Measurements from ENCODE around the gene CNTNAP2.

Gene CNTNAP2

DNA sequence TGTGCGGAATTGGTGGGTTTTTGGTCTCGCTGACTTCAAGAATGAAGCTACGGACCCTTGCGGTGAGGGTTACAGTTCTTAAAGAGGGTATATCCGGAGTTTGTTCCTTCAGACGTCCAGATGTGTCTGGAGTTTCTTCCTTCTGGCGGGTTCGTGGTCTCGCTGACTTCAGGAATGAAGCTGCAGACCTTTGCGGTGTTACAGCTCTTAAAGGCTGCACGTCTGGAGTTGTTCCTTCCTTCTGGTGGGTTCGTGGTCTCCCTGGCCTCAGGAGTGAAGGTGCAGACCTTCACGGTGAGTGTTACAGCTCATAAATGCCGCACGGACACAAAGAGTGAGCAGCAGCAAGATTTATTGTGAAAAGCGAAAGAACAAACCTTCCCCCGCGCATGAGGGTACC lies 670.7 kb downstream of the CNTNAP2 start:
- no peak overlapping the region for H3K9ac ChIP-seq (ENCODE audit: low read depth, low read length)
- H3K27me3 ChIP-seq (ENCODE audit: insufficient read depth, low read length), result no peaks in the 10 kb centered on the region
- no peaks in the 10 kb centered on the region for H3K36me3 ChIP-seq (ENCODE audit: insufficient read depth, low read depth, low read length)
- no peak overlapping the region for H3K4me3 ChIP-seq (ENCODE audit: low read length)
- H3K9me3 ChIP-seq (ENCODE audit: insufficient read depth, low read depth, low read length), result no peaks in the 10 kb centered on the region
- no peak overlapping the region for H3K27ac ChIP-seq (ENCODE audit: low read length)
- peaks cover 12% of the 10 kb centered on the region for H3K4me1 ChIP-seq (ENCODE audit: insufficient read depth, low read length)

- Histone ChIP-seq H3K9ac (ENCODE audit: low read depth, low read length) (no peak overlapping the region), H3K36me3 (ENCODE audit: insufficient read depth, low read depth, low read length) (no peaks in the 10 kb centered on the region), H3K4me3 (ENCODE audit: low read length) (no peak overlapping the region), H3K4me1 (ENCODE audit: insufficient read depth, low read length) (peaks cover 17% of the 10 kb centered on the region), H3K27ac (ENCODE audit: low read length) (no peak overlapping the region), H3K27me3 (ENCODE audit: insufficient read depth, low read length) (no peaks in the 10 kb centered on the region), H3K9me3 (ENCODE audit: insufficient read depth, low read depth, low read length) (no peaks in the 10 kb centered on the region)
Measured at GRCh38 chr7:146788008-146788407, 671.4 kb downstream of the CNTNAP2 start.

GRCh38 chr7:146791344-146792285 lies 675.0 kb downstream of the CNTNAP2 start:
- peak overlapping the region; percentile 41; the same call in 1 of the 2 replicates for H3K4me3 ChIP-seq (ENCODE audit: low read length)
- no peaks in the 10 kb centered on the region for H3K27me3 ChIP-seq (ENCODE audit: insufficient read depth, low read length)
- peak overlapping the region; percentile 53; the same call in 1 of the 2 replicates for H3K9ac ChIP-seq (ENCODE audit: low read depth, low read length)
- H3K36me3 ChIP-seq (ENCODE audit: insufficient read depth, low read depth, low read length), result no peaks in the 10 kb centered on the region
- H3K4me1 ChIP-seq (ENCODE audit: insufficient read depth, low read length), result peaks cover 17% of the 10 kb centered on the region
- H3K9me3 ChIP-seq (ENCODE audit: insufficient read depth, low read depth, low read length), result peaks cover 7% of the 10 kb centered on the region
- no peak overlapping the region for H3K27ac ChIP-seq (ENCODE audit: low read length)

- Histone ChIP-seq H3K27me3 (ENCODE audit: insufficient read depth, low read length) (no peaks in the 10 kb centered on the region), H3K4me1 (ENCODE audit: insufficient read depth, low read length) (no peaks in the 10 kb centered on the region), H3K36me3 (ENCODE audit: insufficient read depth, low read depth, low read length) (no peaks in the 10 kb centered on the region), H3K9ac (ENCODE audit: low read depth, low read length) (no peak overlapping the region), H3K27ac (ENCODE audit: low read length) (no peak overlapping the region), H3K4me3 (ENCODE audit: low read length) (no peak overlapping the region), H3K9me3 (ENCODE audit: insufficient read depth, low read depth, low read length) (peaks cover 8% of the 10 kb centered on the region; the same call in 1 of the 2 replicates)
Measured at GRCh38 chr7:146804620-146805019, 688.0 kb downstream of the CNTNAP2 start.

GRCh38 chr7:146805082-146805481 lies 688.5 kb downstream of the CNTNAP2 start:
- Histone ChIP-seq H3K27ac (ENCODE audit: low read length) (no peak overlapping the region), H3K4me1 (ENCODE audit: insufficient read depth, low read length) (no peaks in the 10 kb centered on the region), H3K9ac (ENCODE audit: low read depth, low read length) (no peak overlapping the region), H3K27me3 (ENCODE audit: insufficient read depth, low read length) (no peaks in the 10 kb centered on the region), H3K9me3 (ENCODE audit: insufficient read depth, low read depth, low read length) (peaks cover 7% of the 10 kb centered on the region; the same call in 1 of the 2 replicates), H3K36me3 (ENCODE audit: insufficient read depth, low read depth, low read length) (no peaks in the 10 kb centered on the region), H3K4me3 (ENCODE audit: low read length) (no peak overlapping the region)

DNA sequence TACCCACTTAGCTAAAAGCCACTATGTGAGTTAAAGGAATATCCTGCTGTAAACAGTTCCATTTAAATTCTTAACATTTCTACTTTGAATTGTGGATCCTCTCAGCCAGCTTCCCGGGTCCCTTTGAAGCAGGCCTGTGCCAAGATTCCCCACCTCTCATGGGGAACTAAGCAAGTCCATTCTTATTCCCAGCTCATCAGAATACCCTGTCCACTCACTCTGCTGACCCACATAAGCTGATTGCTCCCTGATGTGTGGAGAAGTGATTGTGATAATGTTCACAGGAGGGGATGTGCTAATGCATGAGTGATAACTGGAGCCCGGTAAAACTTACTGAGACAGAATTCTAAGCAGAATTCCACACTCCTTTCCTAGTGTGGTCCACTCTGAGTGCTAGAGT lies 709.7 kb downstream of the CNTNAP2 start:
- no peak overlapping the region for H3K9ac ChIP-seq (ENCODE audit: low read depth, low read length)
- no peak overlapping the region for H3K27ac ChIP-seq (ENCODE audit: low read length)
- no peaks in the 10 kb centered on the region for H3K9me3 ChIP-seq (ENCODE audit: insufficient read depth, low read depth, low read length)
- H3K4me1 ChIP-seq (ENCODE audit: insufficient read depth, low read length), result peaks cover 9% of the 10 kb centered on the region; the same call in 1 of the 2 replicates
- no peaks in the 10 kb centered on the region for H3K27me3 ChIP-seq (ENCODE audit: insufficient read depth, low read length)
- no peaks in the 10 kb centered on the region for H3K36me3 ChIP-seq (ENCODE audit: insufficient read depth, low read depth, low read length)
- peak overlapping the region; percentile 29; the same call in 1 of the 2 replicates for H3K4me3 ChIP-seq (ENCODE audit: low read length)

DNA sequence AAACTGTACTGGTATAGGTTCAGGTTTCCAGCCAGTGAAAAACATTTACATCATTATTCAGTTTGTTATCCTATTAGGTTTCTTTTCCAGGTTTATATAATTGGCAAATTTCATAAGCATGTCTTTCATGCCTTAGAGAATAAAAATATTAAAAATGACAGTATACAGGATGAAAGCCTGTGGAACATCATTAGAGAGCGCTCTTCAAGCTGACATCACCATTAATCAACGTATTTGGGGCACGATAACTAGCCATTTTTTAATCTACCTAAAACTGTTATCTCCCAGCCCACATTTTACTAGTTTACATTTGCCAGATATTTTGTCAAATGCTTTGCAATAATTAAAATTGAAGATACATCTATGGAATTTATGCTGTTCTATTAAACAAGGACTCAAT lies 714.1 kb downstream of the CNTNAP2 start:
- Histone ChIP-seq H3K27me3 (ENCODE audit: insufficient read depth, low read length) (no peaks in the 10 kb centered on the region), H3K9ac (ENCODE audit: low read depth, low read length) (no peak overlapping the region), H3K4me3 (ENCODE audit: low read length) (no peak overlapping the region), H3K9me3 (ENCODE audit: insufficient read depth, low read depth, low read length) (no peaks in the 10 kb centered on the region), H3K27ac (ENCODE audit: low read length) (no peak overlapping the region), H3K36me3 (ENCODE audit: insufficient read depth, low read depth, low read length) (no peaks in the 10 kb centered on the region), H3K4me1 (ENCODE audit: insufficient read depth, low read length) (peaks cover 7% of the 10 kb centered on the region; the same call in 1 of the 2 replicates)

DNA sequence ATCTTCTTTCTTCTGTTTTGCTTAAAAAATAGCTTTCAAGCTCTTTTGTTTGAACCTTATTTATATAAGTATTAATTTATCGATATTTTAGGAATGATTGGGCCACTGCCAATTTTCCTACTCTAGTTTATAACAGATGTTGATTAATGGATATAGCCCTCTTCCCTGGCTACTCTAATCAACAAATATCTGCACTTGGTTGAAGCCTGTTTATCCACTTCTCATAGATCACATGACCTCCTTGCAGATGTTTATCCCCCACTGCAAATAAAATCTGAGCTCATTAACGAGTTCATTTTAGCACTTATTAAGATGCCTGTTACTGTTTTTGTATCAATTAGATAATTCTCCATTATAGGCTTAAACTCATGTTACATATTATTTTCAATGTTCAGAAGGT lies 715.3 kb downstream of the CNTNAP2 start:
- Histone ChIP-seq H3K9me3 (ENCODE audit: insufficient read depth, low read depth, low read length) (no peaks in the 10 kb centered on the region), H3K27ac (ENCODE audit: low read length) (no peak overlapping the region), H3K36me3 (ENCODE audit: insufficient read depth, low read depth, low read length) (no peaks in the 10 kb centered on the region), H3K27me3 (ENCODE audit: insufficient read depth, low read length) (no peaks in the 10 kb centered on the region), H3K4me3 (ENCODE audit: low read length) (no peak overlapping the region), H3K9ac (ENCODE audit: low read depth, low read length) (no peak overlapping the region), H3K4me1 (ENCODE audit: insufficient read depth, low read length) (no peaks in the 10 kb centered on the region)

DNA sequence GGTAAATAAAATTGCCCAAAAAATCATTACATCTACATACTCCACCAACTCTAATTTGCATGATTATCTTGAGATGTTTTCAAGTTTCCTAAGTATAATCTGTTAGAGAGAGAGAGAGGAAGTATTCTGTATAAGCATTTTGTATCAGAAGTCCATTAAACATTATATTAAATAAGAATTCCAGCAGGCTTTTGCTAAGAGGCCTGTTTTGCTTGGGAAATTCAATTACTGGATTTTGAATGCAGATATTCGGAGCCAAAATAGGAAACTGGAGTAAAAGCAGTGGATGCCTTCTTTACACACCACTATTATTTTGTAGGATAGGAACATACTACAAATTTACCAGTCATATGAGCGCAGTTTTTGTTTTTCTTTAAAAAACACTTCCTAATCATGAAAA lies 727.8 kb downstream of the CNTNAP2 start:
- no peaks in the 10 kb centered on the region for H3K9me3 ChIP-seq (ENCODE audit: insufficient read depth, low read depth, low read length)
- no peak overlapping the region for H3K9ac ChIP-seq (ENCODE audit: low read depth, low read length)
- H3K27me3 ChIP-seq (ENCODE audit: insufficient read depth, low read length), result no peaks in the 10 kb centered on the region
- no peaks in the 10 kb centered on the region for H3K4me1 ChIP-seq (ENCODE audit: insufficient read depth, low read length)
- H3K27ac ChIP-seq (ENCODE audit: low read length), result no peak overlapping the region
- no peaks in the 10 kb centered on the region for H3K36me3 ChIP-seq (ENCODE audit: insufficient read depth, low read depth, low read length)
- H3K4me3 ChIP-seq (ENCODE audit: low read length), result no peak overlapping the region

GRCh38 chr7:146858690-146859089 lies 742.1 kb downstream of the CNTNAP2 start:
- no peak overlapping the region for H3K27ac ChIP-seq (ENCODE audit: low read length)
- H3K9ac ChIP-seq (ENCODE audit: low read depth, low read length), result no peak overlapping the region
- H3K4me3 ChIP-seq (ENCODE audit: low read length), result no peak overlapping the region
- no peaks in the 10 kb centered on the region for H3K27me3 ChIP-seq (ENCODE audit: insufficient read depth, low read length)
- H3K9me3 ChIP-seq (ENCODE audit: insufficient read depth, low read depth, low read length), result no peaks in the 10 kb centered on the region
- no peaks in the 10 kb centered on the region for H3K36me3 ChIP-seq (ENCODE audit: insufficient read depth, low read depth, low read length)
- no peaks in the 10 kb centered on the region for H3K4me1 ChIP-seq (ENCODE audit: insufficient read depth, low read length)

- Histone ChIP-seq H3K27ac (ENCODE audit: low read length) (no peak overlapping the region), H3K9me3 (ENCODE audit: insufficient read depth, low read depth, low read length) (no peaks in the 10 kb centered on the region), H3K9ac (ENCODE audit: low read depth, low read length) (no peak overlapping the region), H3K4me3 (ENCODE audit: low read length) (no peak overlapping the region), H3K36me3 (ENCODE audit: insufficient read depth, low read depth, low read length) (no peaks in the 10 kb centered on the region), H3K27me3 (ENCODE audit: insufficient read depth, low read length) (no peaks in the 10 kb centered on the region), H3K4me1 (ENCODE audit: insufficient read depth, low read length) (peaks cover 3% of the 10 kb centered on the region; the same call in 1 of the 2 replicates)
Measured at GRCh38 chr7:146861701-146862100, 745.1 kb downstream of the CNTNAP2 start.

- no peaks in the 10 kb centered on the region for H3K36me3 ChIP-seq (ENCODE audit: insufficient read depth, low read depth, low read length)
- H3K9me3 ChIP-seq (ENCODE audit: insufficient read depth, low read depth, low read length), result no peaks in the 10 kb centered on the region
- H3K27ac ChIP-seq (ENCODE audit: low read length), result no peak overlapping the region
- H3K9ac ChIP-seq (ENCODE audit: low read depth, low read length), result no peak overlapping the region
- H3K4me3 ChIP-seq (ENCODE audit: low read length), result no peak overlapping the region
- H3K4me1 ChIP-seq (ENCODE audit: insufficient read depth, low read length), result peaks cover 3% of the 10 kb centered on the region; the same call in 1 of the 2 replicates
- no peaks in the 10 kb centered on the region for H3K27me3 ChIP-seq (ENCODE audit: insufficient read depth, low read length)
Measured at GRCh38 chr7:146862415-146862814, 745.8 kb downstream of the CNTNAP2 start.
